ENCODE measurements around the gene EPAS1. TPM values are rescaled to one million over a fixed set of nuclear protein-coding genes. Genes with fewer than 3 reads are reported as not detected.

EPAS1 gene
- 21.8 and 25.8 TPM in 2 replicates for total RNA-seq (2014; rRNA removed; shearing (Covaris generic))
- 25.3 and 30.2 TPM in 2 replicates for polyA plus RNA-seq (2015; cell fraction: cytosol; rRNA removed)
- polyA plus RNA-seq (2015; cell fraction: nucleus; rRNA removed) = 29.1 and 30.2 TPM in 2 replicates

DNA sequence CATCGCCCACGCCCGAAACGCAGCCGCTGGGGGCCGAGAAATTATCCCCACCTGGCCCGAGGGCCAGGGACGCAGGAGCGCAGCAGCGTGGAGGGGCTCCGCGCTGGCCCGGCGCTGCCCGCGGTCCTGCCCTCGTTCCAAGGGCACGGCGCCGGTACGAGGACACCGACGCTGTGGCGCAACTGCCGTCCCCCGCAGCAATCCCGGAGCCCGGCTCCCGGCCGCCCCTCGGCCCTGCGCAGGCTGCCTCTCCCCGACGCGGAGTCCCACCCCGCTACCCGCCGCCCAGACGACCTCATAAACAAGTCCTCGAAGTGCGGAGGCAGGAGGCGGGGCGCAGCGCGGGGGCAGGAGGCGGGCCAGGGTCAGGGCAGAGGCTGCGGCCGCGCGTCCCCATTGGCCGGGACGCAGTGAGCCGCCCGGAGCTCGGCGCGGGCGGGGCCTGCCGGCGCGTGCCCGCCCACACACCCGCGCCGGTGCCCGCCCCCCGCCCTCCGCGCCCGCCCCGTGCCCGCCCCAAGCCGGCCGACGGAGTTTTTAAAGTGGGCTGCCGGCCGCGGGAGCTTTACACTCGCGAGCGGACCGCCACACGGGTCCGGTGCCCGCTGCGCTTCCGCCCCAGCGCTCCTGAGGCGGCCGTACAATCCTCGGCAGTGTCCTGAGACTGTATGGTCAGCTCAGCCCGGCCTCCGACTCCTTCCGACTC lies at the start of gene EPAS1:
TSS of gene EPAS1 (plus strand) at position 568 of the 706 bp plus-strand sequence. CDS start 505 bp downstream, outside the sequence.
- peak; percentile 77 for DNase-seq (ENCODE audit: low read depth)

DNA sequence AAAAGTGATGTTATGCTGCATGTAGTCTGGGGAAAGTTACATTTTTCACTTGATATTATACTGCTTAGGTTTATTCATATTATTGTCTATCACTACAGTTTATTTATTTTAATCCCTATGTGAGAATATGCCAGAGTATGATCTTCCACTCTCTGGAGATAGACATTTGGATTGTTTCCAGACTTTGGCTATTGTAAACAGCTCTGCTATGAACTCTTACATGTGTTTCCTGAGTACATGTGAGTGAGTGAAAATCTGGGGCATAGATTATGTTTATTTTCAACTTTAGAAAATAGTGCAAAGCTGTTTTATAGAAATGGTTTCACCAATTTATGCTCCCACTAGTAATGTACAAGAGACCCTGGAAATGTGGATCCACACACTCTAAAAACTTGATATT lies 49.0 kb upstream of the EPAS1 start:
- no peak for DNase-seq (ENCODE audit: low read depth)

DNA sequence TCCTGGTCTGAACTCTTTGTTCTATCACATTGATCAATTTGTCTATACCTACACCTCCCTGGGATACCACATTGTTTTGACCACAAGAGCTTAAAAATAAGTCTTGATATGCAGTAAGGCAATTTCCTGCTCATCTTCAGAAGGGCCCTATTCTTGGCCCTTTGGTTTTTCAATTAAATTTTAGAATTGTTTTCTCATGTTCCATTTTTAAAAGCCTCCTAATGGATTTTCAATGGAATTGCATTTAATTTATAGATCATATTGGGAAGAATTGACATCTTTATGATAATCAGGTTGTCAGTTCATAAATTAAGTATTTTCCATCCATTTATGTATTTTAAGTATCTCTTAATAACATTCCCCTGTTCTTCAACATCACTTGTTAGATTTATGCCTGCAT lies 47.6 kb upstream of the EPAS1 start:
- no peak for DNase-seq (ENCODE audit: low read depth)

DNA sequence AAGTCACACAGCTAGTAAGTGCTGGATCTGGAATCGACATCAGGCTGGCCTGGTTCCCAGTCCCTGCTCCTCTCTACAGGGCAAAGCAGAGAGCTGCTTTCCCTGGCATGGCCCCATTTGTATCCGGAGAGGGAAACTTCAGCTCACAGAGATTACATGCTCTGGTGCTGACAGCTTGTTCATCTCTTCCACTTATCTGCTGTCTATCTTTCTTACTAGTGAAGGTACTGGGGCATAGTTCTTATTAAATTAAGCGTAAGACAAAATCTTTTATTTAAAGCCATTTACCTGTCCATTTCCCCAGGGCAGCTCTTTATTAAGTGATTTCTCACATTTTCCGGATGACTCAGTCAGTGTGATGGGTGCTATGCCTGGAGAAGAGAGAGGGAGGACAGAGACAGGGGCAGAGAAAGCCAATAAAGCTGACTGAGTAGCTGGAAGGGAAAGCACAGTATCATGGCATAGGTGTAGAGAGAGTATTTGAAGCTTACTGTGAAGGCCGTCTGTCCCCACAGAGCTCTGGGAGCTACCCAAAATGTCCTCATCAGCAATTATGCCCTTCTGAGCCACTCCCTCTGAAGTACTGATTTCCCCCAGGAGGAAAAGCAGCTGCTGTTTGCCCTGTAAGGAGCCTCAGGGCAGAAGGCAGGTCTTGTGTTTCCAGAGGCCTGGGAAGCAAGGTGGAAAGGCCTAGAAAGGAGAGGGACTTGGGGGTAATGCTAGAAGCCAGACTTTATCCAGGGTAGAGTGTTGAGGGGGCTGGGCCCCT lies 44.1 kb upstream of the EPAS1 start:
- DNase-seq (ENCODE audit: low read depth) = peak; percentile 14

DNA sequence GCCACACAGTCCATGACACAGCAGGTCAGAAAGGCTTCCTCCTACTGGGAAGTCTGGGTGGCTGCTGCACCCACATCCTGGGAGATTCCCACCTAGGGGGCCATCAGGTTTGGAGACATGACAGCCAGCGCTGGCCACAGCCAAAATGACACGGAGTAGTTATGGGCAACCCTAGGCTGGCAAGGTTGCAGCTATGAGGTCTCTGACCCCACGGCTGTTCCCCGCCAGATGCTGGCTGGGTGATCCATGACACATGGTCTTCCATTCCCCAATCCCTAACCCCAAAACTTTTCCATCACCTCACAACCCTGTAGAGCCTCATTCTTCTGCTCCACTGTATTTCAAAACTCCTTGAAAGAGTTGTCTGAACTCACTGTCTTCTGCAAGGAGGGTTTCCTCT lies 42.7 kb upstream of the EPAS1 start:
- DNase-seq (ENCODE audit: low read depth) = no peak

DNA sequence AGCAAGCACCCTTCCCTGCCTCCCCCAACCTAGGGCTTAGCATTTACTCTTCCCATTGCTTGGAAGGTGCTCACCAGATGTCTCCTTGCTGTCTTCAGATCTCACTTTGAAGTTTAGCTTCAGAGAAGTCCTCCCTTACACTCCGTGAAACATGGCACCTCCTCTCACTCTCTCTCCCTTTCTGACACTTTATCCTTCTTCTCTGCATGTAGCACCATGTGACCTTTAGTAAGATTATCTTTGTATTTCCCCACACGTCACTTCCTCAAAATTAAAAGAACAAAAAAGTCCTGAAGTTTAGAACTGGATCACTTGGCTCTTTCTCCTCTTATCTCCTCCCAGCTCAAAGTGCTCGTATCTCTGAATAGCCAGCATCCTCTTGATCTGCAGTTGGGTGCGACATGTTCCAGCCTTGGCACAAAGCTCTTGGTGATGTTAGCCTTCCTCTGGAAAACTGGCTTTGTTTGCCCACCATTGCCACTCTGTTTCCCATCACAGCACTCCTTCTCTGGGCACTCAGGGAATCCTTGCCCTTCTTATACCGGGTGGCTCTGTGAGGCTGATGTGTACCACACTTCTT lies 40.6 kb upstream of the EPAS1 start:
- DNase-seq (ENCODE audit: low read depth) = no peak

DNA sequence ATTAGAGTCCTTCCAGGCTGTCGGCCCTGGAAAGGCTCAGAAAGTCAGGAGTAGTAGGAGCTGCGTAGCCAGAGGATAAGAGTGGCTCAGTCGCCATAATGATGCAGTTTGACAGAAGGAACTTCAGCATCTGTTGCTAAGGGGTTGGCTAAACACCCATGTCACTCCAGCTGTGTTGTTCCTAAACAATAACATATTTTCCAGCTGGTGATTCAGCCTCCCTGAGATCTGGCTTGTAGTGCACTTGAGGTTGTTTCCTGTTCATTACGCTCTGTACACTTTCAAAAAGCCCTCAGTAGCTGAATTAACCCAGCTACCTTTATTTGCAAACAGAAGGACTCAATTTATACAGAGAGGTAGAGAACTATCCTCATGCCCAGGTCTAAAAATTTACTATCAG lies 39.7 kb upstream of the EPAS1 start:
- DNase-seq (ENCODE audit: low read depth) = no peak

DNA sequence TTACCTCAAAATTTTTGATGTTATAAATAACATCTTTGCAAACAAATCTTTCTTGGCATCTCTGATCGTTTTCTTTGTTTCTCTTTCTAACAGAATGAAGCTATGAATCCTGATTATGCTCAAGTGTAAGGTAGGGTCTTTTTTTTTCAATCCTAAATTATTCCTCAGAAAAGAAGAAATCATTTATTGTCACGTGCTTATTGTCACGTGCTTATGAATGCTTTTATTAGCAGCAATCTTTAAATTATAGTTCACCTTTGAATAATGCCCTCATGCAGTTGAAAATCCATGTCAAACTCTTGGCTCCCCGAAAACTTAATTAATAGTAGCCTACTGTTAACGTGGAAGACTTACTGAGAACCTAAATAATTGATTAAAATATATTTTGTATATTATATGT lies 39.2 kb upstream of the EPAS1 start:
- no peak for DNase-seq (ENCODE audit: low read depth)

DNA sequence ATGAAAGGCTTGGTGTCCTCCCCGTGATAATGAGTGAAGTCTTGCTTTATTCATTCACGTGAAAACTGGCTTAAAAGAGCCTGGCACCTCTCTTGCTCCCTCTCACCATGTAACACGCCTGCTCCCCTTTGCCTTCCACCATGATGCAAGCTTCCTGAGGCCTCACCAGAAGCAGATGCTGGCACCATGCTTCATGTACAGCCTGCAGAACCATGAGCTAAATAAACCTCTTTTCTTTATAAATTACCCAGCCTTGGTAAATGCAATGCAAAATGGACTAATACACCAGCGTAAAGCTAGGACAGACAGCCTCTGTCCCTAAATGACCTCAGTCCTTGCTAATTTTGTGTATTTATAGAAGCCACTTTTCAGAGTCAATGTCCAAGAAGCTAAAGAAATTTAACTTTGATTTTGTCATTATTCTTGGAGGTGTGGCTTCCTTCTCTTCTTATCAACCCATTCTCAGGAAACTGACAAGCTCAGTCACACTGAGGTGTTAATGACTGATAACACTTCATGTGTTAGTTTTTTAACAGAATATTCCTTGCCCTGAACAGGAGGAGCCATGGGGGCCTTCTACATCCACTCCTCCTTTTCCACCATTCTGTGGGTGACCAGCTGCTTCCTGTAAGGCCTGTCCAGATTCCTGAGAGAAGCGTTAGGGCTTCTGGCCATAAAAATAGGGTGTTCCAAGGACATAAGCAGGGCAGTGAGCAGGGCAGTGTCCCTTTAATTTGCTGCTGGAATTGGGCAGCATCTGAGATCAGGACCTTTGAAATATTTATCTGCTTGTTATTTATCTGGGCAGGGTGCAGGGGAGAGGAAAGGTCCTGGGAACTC lies 38.0 kb upstream of the EPAS1 start:
- no peak for DNase-seq (ENCODE audit: low read depth)

DNA sequence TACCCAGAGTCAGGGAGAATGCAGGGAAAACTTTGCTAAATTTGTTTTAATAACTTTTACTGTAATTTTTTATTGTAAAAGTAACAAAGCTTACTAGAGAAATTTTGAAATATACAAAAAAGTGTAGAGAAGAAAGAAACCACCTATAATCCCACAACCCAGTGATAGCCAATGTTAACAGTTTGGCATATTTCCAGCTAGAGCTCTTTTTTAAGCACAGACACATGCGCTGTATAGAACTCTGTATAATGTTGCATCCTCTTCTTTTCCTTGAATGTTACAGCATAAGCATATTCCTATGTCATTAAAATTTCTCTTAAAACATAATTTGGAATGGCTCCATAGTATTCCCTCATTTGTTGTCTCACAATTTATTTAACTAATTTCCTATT lies 37.4 kb upstream of the EPAS1 start:
- no peak for DNase-seq (ENCODE audit: low read depth)

DNA sequence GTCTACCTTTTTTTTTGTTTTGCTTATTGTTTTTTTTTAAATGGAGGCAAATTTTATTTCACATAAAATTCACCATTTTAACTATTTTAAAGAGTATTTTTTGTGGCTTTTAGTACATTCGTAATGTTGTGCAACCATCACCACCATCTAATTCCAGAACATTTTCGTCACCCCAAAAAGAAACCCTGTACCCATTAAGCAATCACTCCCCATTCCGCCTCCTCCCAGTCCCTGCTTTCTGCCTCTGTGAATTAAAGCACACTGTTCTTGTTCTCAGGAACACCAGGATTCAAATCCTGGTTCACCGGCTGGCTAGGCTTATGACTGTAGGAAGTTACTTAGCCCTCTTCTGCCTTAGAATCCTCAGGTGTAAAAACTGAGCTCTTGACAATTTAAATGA lies 36.9 kb upstream of the EPAS1 start:
- DNase-seq (ENCODE audit: low read depth) = no peak

DNA sequence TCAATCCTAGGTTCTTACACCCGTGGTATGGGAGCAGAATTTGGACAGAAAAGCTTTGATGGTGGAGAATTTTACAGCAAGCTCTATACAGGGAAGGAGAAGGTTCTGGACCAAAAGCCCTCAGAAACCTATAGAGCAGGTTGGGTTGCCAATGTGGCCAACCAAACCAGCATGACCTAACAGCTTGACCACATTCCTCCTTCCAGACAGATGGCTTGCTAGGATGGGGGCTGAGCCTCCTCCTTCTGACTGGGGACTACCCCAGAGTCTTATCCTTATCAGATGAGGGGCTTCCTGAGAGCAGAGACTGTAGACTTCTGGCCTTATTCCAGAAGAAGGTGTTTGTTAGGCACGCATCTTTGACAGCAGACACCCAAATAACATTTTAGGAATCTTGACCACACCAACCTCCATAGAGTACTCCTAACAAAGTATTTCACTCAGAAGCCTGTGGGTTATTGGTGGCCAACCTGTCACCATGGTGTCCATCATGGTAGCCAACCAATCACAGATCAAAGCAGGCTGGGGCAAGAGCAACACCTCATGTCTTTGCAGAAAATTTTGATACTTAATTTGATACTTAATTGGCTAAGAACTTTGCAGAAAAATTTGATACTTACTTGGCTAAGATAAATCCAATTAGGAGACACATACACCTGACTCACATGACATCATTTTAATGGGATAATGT lies 34.8 kb upstream of the EPAS1 start:
- no peak for DNase-seq (ENCODE audit: low read depth)

DNA sequence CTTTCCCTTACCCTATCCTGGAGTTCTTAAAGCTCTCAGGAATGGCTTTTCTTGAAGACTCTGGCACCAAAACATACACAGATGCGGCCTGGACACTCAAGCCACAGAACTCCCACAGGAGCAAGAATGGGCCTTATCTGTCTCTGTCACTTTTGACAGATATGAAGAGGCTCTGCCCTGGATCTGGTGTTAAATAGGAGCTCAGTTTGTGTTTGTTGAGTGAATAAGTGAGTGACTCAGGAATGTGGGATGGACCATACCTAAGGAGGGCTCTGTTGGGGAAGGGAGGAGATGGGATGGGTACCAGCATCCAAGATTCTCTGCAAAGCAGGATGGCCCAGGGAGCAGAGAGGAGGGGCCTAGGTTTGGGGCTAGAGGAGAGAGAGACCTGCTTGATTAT lies 33.9 kb upstream of the EPAS1 start:
- DNase-seq (ENCODE audit: low read depth) = no peak

DNA sequence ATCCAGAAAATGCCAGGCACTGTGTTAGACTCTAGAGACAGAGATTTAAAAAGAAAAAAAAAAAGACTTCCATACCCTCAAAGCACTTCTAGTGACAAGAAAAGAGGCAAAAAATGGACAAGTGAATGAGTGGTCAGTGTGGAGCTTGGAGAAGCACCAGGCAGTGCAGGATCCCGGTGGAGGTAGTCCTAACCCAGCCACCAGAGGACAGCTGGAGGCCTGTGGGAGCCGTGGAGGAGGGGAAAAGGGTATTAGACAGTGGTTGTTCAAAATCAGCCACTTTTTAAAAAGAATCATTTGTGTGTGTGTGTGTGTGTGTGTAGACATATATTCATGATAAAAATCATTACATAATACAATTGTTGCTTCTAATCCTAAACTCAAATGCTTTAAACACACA lies 32.8 kb upstream of the EPAS1 start:
- DNase-seq (ENCODE audit: low read depth) = no peak

DNA sequence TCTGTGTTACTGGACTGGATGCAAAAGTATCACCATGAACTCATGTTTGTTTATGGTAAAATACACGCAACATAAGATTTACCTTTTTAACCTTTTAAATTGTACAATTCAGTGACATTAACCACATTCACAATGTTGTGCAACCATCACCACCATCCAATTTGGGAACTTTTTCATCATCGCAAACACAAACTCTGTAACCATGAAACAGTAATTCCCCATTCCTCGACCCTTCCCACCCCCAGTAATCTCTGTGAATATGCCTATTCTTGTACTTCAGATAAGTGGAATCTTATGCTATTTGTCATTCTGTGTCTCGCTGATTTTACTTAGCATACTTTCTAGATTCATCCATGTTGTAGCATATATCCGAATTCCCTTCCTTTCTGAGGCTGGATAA lies 31.1 kb upstream of the EPAS1 start:
- DNase-seq (ENCODE audit: low read depth) = no peak

DNA sequence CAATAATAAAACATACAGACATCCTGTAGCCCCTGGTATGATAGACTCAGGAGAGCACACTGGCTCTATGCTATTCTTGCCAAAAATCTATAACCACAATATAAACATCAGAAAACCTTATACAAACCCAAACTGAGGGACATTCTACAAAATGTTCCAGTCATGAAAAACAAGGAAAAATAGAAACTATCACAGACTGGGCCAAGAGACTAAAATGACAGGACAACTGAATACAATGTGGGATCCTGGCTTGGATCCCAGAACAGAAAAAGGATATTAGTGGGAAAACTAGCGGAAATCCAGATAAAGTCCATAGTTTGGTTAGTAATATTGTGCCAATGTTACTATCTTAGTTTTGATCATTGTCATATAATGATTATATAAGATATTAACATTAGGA lies 29.6 kb upstream of the EPAS1 start:
- DNase-seq (ENCODE audit: low read depth) = no peak

DNA sequence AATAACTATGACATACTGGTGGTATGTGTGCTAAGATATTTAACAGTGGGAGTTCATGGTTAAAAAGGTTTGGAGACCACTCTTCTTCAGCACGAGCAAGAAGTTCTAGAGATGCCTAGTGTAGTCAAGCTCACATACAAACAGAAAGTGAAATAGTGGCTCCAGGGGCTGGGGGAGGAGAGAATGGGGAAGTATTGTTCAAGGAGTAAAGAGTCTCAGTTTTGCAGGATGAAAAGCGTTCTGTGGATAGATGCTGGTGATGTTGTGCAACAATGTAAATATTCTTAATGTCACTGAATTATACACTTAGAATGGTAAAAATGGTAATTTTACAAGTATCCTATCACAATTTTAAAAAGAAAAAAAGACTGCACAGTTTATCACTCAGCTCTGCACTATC lies 29.0 kb upstream of the EPAS1 start:
- DNase-seq (ENCODE audit: low read depth) = no peak

DNA sequence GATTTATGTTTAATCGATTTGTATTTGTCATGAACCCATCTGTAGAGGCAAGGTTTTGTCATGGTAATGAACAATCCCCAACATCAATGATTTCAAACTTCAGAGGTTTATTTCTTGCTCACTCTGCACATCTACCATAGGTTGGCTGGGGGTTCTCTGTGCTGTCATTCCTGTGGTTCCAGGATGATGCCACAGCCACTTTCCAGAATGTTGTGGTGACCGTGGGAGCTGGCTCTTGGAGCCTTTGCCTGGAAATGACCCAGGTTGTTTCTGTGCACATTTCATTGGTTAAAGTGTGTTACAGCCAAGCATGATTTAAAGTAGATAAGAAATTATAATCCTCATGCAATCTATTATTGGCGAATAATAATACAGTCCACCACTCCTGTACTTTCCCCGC lies 28.2 kb upstream of the EPAS1 start:
- peak; percentile 46 for DNase-seq (ENCODE audit: low read depth)

DNA sequence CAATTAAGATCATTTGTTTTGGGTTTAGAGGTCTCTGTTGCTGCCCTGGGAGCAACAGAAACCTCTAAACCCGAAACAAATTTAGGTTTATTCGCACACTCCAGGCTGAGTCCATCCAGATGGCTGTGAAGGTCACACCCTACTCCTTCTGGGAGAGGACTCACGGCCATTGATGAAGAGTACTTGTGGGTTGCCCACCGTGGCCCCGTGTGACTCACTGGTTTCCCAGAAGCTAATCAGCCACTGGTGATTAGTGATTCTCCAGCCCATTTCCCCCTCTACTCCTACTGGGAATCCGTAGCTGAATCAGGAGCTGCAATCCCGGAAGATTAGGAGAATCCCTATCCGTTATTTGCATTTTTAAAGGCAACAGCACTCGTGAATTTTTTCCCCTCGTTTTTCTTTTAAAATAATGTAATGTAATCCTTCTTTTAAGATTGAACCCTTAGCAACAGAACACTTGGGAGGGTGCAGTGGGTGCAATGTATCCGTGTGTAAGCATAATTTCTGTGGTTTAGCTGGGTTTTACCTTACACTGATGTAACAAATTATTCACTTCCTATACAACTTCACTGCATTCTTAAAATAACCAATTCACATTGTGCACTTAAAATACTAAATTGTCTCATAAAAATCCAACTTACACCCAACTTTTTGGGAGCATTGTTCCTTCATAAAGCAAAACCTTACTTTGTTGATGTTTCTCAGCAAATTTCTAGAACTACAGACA lies 27.5 kb upstream of the EPAS1 start:
- DNase-seq (ENCODE audit: low read depth) = peak; percentile 70

DNA sequence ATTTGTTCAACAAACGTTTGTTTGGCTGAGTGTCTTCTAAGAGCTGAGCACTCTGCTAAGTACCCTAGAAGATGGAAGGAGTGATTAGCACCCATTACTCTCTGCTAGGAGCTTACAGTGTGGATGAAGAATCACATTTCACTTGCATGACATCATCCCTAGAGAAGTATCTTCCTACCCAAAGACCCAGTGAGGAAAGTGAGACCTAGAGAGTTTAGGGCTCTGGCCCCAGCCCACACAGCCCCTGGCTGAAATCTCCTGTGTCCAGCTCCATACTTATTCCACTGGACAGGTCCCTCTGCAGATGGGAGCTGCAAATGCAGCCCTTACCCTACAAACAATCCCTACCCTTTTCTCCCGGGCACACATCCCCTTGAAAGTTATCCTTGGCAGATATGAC lies 26.8 kb upstream of the EPAS1 start:
- DNase-seq (ENCODE audit: low read depth) = peak; percentile 52

Data from HT1080 (cell line).